WI38 (cell line): ENCODE measurements around the gene NUDT14.

Source experiments
- H3K4me3 ChIP-seq: 2 replicates; pipeline ENCODE4 v1.5.1; 2011; ENCODE audit warnings: low read depth, mild to moderate bottlenecking, control low read depth, low read length
- TF ChIP-seq, protein P1 (sequence below): IDR thresholded peaks from 2 replicates; pipeline ENCODE4 v1.5.1; 2012; ENCODE audit warnings: low read depth, mild to moderate bottlenecking, control low read depth, low read length

NUDT14 gene

DNA sequence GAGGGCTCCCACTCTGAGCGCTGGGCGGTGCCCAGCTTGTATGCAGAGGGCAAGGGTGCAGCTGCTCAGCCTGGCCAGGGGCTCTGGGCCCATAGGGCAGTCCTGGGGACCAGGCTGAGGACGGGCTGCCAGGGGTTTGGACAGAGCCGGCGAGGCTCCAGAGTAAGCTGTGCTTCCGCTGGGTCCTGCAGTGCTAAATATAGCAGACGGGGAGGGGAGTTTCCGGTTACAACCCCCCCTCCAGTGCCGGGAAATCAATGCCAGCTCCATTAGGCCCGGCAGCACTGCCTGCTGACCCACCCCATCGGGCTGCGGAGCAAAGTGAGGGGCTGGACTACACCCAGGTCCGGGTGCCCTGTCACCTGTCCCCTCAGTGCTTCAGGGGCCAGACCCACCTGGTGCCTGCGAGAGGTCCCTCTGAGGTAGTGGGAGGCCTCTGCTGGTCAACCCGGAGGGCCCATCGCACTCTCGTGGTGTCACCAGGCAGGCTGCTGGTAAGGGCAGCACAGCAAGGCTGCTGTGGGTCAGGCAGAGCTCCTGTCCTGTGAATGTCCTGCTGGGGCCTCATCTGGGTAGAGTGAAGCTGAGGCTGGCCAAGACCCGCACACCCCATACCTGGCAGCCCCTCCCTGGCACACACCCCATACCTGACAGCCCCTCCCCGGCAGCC is 10.0 kb downstream of the NUDT14 start:
- H3K4me3 ChIP-seq = no peak overlapping the region
- TF ChIP-seq, protein P1, sequence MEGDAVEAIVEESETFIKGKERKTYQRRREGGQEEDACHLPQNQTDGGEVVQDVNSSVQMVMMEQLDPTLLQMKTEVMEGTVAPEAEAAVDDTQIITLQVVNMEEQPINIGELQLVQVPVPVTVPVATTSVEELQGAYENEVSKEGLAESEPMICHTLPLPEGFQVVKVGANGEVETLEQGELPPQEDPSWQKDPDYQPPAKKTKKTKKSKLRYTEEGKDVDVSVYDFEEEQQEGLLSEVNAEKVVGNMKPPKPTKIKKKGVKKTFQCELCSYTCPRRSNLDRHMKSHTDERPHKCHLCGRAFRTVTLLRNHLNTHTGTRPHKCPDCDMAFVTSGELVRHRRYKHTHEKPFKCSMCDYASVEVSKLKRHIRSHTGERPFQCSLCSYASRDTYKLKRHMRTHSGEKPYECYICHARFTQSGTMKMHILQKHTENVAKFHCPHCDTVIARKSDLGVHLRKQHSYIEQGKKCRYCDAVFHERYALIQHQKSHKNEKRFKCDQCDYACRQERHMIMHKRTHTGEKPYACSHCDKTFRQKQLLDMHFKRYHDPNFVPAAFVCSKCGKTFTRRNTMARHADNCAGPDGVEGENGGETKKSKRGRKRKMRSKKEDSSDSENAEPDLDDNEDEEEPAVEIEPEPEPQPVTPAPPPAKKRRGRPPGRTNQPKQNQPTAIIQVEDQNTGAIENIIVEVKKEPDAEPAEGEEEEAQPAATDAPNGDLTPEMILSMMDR = no peak

DNA sequence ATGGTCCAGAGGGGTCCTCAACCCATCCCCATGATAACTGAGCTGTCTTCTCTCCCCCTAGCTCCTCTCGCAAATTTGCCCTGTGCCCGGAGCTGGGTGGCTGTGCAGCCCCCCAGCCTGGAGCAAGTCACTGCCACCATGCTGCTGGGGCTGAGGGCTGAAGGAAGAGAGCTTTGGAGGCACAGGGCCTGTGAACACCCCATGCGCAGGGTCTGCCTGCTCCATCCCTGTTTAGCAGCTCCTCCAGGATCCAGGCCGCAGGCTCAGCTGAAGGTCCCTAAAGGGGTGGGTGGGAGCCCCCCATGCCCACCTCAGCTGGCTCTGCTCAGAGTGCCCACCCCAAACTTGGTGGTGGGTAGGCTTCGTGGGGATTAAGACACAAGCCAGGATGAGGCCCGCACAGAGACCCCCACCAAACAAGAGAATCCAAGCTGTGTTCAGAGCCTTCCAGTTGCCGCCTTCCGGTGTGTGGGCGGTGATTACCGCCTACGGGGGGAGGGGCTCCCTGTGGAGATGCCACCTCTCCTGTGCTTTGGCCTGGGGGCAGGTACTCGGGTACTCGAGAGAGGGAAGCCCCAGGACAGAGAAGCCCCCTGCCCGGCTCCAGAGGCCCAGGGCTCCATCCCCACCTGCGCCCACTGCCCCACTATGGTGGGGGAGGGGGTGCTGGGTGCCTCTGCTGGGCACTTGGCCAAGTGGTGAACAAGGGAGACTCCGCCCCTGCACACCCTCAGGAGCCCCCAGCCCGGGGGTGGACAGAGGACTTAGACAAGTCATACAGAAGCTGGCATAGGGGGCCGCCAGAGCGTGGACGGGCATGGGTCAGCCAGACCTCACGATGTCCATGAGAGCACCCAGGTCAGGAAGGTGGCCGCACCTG is 11.1 kb downstream of the NUDT14 start:
- H3K4me3 ChIP-seq = no peak overlapping the region
- TF ChIP-seq, protein P1 = no peak

DNA sequence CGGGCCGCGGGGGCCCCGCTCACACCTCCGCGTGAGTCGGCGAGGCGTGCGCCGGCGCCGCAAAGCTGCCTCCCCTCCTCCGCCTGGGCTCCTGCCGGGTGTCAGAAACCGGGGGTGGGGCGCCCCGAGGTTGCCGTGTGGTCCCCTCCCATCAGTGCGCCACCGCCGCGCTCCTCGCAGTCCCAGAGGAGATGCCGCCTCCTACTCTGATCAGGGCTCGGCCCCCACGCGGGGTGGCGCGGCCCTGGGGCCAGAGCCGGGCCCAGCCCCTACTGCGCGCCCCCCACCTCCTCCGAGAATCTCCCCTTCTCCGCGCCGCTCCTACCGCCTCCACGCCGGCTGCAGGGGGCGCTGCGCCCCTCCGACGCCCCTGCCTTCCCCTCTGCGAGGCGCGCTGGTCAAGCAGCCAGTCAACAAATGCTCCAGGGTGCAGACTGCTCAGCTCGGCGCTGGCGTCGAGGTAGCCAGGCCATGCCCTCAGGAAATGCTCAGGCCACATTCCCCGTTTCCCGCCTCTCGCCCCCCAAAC is 12.1 kb downstream of the NUDT14 start:
- no peak overlapping the region for H3K4me3 ChIP-seq
- TF ChIP-seq, protein P1 = no peak

DNA sequence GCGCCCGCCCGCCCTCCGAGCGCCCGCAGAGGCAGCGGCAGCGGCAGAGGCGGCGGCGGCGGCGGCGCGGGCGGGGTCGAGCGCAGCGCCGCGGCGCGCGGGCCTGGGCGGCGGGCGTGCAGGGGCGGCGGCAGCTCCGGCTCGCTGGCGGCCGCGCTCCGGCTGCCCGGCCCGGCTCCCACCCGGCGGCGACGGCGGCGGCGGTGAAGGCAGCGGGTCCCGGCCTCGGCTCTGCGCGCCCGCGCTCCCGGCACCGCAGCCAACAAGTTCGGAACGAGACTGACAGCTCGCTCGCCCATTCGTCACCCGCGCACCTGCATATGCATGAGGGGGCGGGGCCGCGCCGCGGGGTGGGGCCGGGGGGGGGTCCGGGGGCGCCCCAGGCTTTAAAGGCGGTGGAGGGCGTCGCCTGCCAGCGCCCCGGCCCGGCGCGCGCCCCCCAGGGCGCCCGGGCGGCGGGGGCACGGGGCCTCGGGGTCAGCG is 12.6 kb downstream of the NUDT14 start, which contains the start of gene JAG2:
TSS of gene JAG2 (minus strand) at position 281 of the 483 bp plus-strand sequence. CDS start 356 bp downstream, outside the sequence.
- H3K4me3 ChIP-seq = no peak within 1 kb of the TSS
- TF ChIP-seq, protein P1 = no peak

DNA sequence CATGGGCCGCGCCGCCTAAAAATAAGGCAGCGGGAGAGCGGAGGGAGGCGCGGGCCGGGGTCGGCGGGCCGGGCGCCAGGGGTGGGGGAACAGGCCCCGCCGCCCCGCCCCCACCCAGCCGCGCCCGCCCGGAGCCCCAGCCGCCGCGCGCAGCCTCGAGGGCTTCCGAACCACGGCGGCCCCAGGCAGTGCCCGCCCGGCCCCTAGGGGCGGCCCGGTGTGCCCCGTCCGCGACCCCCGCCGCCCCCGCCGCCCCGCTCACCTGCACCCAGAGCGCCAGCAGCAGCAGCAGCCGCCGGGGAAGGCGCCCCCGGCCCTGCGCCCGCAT is 13.1 kb downstream of the NUDT14 start:
- TF ChIP-seq, protein P1 = no peak
- no peak overlapping the region for H3K4me3 ChIP-seq

DNA sequence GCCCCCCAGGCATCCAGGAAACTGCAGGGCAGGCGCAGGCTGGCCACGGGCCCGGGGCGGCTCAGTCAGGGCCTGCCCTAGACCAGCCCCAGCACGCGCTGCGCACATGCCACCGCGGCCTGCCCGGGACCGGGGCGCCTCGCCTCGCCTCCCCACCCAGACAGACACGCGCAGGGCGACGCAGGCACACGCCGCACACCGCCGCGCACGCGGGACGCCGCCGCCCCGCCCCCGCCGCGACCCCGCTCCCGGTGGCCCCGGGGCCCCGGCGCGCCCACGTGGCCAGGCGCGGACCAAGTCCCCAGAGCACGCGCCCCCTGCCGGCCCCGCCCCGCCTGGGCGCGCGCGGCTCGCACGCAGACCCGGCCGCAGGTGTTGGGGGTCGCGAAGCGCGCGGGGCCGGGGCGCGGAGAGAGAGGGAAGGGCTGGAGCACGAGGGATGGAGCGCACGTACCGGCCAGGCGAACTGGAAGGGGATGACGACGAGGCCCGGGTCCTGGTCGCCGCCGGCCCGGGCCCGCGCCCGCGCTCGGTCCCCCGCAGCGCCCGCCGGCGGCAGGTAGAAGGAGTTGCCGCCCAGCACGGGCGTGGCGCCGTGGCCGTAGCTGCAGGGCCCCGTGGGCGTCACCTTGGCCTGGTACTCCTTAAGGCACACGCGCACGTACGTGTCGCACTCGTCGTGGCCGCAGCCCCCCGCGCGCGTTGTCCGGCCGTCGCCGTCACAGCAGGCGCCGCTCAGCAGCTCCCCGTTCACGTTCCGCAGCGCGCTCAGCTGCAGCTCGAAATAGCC is 13.6 kb downstream of the NUDT14 start:
- TF ChIP-seq, protein P1 = no peak
- no peak overlapping the region for H3K4me3 ChIP-seq
